ENCODE measurements around the gene RPL22L1.
"Not testable (repeated sequence)": the region's sequence is repeated elsewhere in the genome, so short reads cannot be mapped to it uniquely, and the experiment has no call there.

RPL22L1 gene

GRCh38 chr3:170848292-170848917, 21.6 kb downstream of the RPL22L1 start:
- DNase-seq (ENCODE audit: insufficient read length), result no peak
- FAIRE-seq, result no peak
- TF ChIP-seq POLR2AphosphoS5 (IDR thresholded peaks at IDR 0.05; ENCODE audit: low read depth, low read length), result no peak
- no peak for TF ChIP-seq POLR2A (IDR thresholded peaks at IDR 0.05; ENCODE audit: low read depth, low read length)
- no peak for TF ChIP-seq TAF1 (IDR thresholded peaks at IDR 0.05; ENCODE audit: borderline replicate concordance, low read depth, low read length)

- TF ChIP-seq TAF1 (IDR thresholded peaks at IDR 0.05; ENCODE audit: borderline replicate concordance, low read depth, low read length) (no peak), POLR2A (IDR thresholded peaks at IDR 0.05; ENCODE audit: low read depth, low read length) (no peak), POLR2AphosphoS5 (IDR thresholded peaks at IDR 0.05; ENCODE audit: low read depth, low read length) (no peak)
- no peak for FAIRE-seq
- no peak for DNase-seq (ENCODE audit: insufficient read length)
Measured at GRCh38 chr3:170844377-170844776, 25.6 kb downstream of the RPL22L1 start.

- TF ChIP-seq TAF1 (IDR thresholded peaks at IDR 0.05; ENCODE audit: borderline replicate concordance, low read depth, low read length) (no peak), POLR2A (IDR thresholded peaks at IDR 0.05; ENCODE audit: low read depth, low read length) (no peak), POLR2AphosphoS5 (IDR thresholded peaks at IDR 0.05; ENCODE audit: low read depth, low read length) (no peak)
- FAIRE-seq, result no peak
Measured at GRCh38 chr3:170840291-170840859, 29.6 kb downstream of the RPL22L1 start.

GRCh38 chr3:170839518-170840100, 30.4 kb downstream of the RPL22L1 start:
- TF ChIP-seq TAF1 (IDR thresholded peaks at IDR 0.05; ENCODE audit: borderline replicate concordance, low read depth, low read length) (no peak), POLR2AphosphoS5 (IDR thresholded peaks at IDR 0.05; ENCODE audit: low read depth, low read length) (no peak), POLR2A (IDR thresholded peaks at IDR 0.05; ENCODE audit: low read depth, low read length) (no peak)
- DNase-seq (ENCODE audit: insufficient read length) (no peak), FAIRE-seq (no peak)

More at GRCh38 chr3:170840291-170840859, 29.6 kb downstream of the RPL22L1 start:
- DNase-seq (ENCODE audit: insufficient read length), result no peak

GRCh38 chr3:170836491-170836890, 33.5 kb downstream of the RPL22L1 start:
- TF ChIP-seq TAF1 (IDR thresholded peaks at IDR 0.05; ENCODE audit: borderline replicate concordance, low read depth, low read length) (no peak), POLR2A (IDR thresholded peaks at IDR 0.05; ENCODE audit: low read depth, low read length) (no peak), POLR2AphosphoS5 (IDR thresholded peaks at IDR 0.05; ENCODE audit: low read depth, low read length) (no peak)
- FAIRE-seq (no peak), DNase-seq (ENCODE audit: insufficient read length) (no peak)

GRCh38 chr3:170835336-170835735, 34.7 kb downstream of the RPL22L1 start:
- no peak for TF ChIP-seq TAF1 (IDR thresholded peaks at IDR 0.05; ENCODE audit: borderline replicate concordance, low read depth, low read length)
- TF ChIP-seq POLR2A (IDR thresholded peaks at IDR 0.05; ENCODE audit: low read depth, low read length), result no peak
- TF ChIP-seq POLR2AphosphoS5 (IDR thresholded peaks at IDR 0.05; ENCODE audit: low read depth, low read length), result no peak
- DNase-seq (ENCODE audit: insufficient read length) (no peak), FAIRE-seq (no peak)

- TF ChIP-seq POLR2A (IDR thresholded peaks at IDR 0.05; ENCODE audit: low read depth, low read length), result no peak
- TF ChIP-seq POLR2AphosphoS5 (IDR thresholded peaks at IDR 0.05; ENCODE audit: low read depth, low read length), result no peak
- no peak for TF ChIP-seq TAF1 (IDR thresholded peaks at IDR 0.05; ENCODE audit: borderline replicate concordance, low read depth, low read length)
- DNase-seq (ENCODE audit: insufficient read length) (no peak), FAIRE-seq (no peak)
Measured at GRCh38 chr3:170830580-170830979, 39.4 kb downstream of the RPL22L1 start.

- DNase-seq (ENCODE audit: insufficient read length) (no peak), FAIRE-seq (no peak)
- TF ChIP-seq TAF1 (IDR thresholded peaks at IDR 0.05; ENCODE audit: borderline replicate concordance, low read depth, low read length) (no peak), POLR2A (IDR thresholded peaks at IDR 0.05; ENCODE audit: low read depth, low read length) (no peak), POLR2AphosphoS5 (IDR thresholded peaks at IDR 0.05; ENCODE audit: low read depth, low read length) (no peak)
Measured at GRCh38 chr3:170829546-170830272, 40.3 kb downstream of the RPL22L1 start.

- TF ChIP-seq POLR2A (IDR thresholded peaks at IDR 0.05; ENCODE audit: low read depth, low read length) (no peak), POLR2AphosphoS5 (IDR thresholded peaks at IDR 0.05; ENCODE audit: low read depth, low read length) (no peak), TAF1 (IDR thresholded peaks at IDR 0.05; ENCODE audit: borderline replicate concordance, low read depth, low read length) (no peak)
- DNase-seq (ENCODE audit: insufficient read length), result no peak
- FAIRE-seq, result no peak
Measured at GRCh38 chr3:170826047-170826446, 43.9 kb downstream of the RPL22L1 start.

- not testable (repeated sequence) for FAIRE-seq
Measured at GRCh38 chr3:170823562-170823961, 46.4 kb downstream of the RPL22L1 start.

GRCh38 chr3:170818325-170818724, 51.7 kb downstream of the RPL22L1 start:
- not testable (repeated sequence) for FAIRE-seq; DNase-seq (ENCODE audit: insufficient read length)

More at GRCh38 chr3:170823562-170823961, 46.4 kb downstream of the RPL22L1 start:
- not testable (repeated sequence) for DNase-seq (ENCODE audit: insufficient read length)

GRCh38 chr3:170817471-170817870, 52.5 kb downstream of the RPL22L1 start:
- DNase-seq (ENCODE audit: insufficient read length); FAIRE-seq: not testable (repeated sequence)

Data from GM12892 (cell line).